HG03565 (cell line): ENCODE measurements around the gene PSME3IP1.

ENCODE experiments used
- ATAC-seq: cut with Tn5 transposase; IDR thresholded peaks from one replicate; pipeline ENCODE4 v1.9.1; 2021; ENCODE audit warnings: mild to moderate bottlenecking, moderate library complexity; ENCODE audit not compliant: unreplicated experiment

PSME3IP1 gene

DNA sequence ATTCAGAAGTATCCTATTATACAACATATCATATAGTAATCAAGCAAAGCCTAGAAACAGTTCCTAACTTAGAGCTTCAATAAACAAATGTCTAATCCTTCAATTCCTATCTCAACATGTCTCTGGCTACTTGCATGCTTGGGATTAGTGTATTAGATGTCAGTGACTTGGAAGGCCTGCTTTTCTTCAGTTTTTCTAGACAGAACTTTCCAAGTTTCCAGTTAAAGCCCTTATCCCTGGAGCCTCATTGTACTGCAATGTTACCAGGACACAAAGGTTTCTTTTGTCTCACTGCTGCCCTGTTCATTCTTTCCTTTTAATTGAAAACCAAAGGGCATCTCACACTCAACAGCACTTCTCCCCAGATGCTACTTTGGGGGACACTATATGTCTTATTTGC, 16.5 kb downstream of the PSME3IP1 start:
- ATAC-seq = no peak

DNA sequence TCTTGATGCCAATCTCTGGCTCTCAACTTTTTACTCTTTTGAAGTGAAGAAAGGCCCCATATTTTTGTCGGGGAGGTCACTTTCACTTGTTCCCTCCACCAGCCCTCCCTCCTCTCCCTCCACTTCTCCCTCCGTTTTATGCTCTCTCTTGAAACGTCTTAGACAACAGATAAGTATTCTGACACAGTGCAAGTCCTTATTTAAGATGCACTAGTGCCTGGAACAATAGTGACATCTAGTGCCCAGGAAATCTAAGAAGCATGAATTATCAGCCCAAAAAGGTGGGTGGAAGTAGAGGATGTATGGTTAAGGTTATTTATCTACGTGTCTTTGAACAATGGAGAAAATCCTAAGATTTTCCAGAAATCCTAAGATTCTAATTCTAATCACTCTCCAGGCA, 17.9 kb downstream of the PSME3IP1 start:
- ATAC-seq = no peak

DNA sequence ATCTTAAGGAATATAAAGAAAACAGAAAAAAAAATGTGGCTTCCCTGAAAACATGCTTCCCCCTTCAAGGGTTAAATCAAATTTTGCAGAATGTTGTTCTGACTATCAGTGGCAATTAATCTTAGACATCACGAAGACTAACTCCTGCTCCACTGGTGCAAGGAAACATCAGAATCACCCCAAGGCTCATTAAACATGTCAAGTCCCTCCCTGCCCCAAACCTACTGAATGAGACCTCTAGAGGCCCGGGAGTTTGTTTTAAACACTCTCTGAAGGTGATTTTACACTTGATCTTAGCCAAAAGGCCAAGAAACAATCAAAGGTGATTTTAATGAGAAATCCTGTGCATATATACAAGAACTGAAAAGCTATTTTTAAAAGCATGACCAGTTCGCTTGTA, 18.3 kb downstream of the PSME3IP1 start:
- no peak for ATAC-seq

DNA sequence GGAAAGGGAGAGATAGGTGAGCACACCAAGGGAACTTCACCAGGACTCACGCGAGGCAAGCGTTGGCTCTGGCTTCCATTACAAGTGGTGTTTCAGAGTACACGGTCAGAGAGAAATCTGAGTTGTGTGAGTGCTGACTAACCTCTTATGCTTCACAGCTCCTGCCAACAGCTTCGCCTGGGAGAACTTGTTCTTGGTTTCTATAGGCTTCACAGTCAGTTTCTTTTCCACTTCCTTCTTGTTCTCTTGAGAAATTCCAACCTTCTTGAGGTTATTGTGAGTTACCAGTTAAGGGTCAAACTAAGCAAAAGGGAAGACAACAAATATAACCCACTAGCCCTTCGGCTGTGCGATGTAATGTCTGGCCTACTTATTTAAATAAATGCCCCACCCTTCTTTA, 18.9 kb downstream of the PSME3IP1 start:
- no peak for ATAC-seq

DNA sequence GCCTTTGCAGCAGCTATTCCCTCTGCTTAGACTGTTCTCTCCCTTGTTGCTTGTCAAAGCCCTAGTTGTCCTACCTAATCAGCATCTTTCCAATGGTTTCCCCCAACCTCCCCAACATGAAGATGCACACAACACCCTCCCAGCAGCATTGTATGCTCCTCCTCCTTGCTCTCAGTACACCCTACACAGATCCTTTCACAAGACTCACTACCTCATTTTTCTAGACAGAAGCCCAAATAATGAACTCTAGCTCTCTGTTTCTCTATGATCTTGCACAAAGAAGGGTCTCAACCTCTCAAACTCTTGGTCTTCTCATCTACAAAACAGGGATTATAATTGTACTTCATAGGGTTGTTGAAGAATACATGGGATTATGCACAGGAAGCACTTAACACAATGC, 19.4 kb downstream of the PSME3IP1 start:
- no peak for ATAC-seq

DNA sequence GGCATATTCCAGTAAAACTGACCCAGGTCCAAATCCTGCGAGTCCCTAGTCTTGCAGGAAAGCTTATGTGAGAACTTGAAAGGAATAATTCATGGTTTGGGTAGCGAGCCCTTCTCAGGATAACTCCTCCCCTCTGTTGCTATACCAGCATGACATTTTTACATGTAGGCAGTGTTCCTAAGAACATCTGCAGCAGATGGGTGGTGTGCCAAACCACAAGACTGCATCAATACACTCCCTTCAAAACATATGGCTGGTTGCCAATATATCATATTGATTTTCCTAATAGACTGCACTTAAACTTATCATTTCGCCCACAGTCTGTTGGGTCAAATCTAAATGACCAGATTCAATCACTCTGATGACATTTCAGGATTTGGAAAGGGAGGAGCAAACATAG, 19.9 kb downstream of the PSME3IP1 start:
- no peak for ATAC-seq

DNA sequence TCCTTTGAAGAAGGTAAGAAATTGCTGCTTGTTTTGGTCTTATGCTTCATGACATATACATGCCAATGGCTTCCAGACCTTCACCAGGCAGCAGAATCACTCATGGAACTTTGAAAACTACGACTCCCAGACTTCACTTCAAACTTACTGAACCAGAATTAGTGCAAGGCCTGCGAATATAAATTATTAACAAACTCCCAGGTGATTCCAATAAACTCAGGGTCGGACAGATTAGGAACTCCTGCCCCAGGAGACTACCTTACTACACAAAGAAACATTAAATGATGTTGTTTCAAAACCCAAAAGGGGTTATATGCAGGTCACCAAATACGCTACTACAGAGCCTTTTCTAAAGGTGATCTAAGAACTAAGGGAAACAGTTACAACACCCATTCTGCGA, 20.4 kb downstream of the PSME3IP1 start:
- no peak for ATAC-seq

DNA sequence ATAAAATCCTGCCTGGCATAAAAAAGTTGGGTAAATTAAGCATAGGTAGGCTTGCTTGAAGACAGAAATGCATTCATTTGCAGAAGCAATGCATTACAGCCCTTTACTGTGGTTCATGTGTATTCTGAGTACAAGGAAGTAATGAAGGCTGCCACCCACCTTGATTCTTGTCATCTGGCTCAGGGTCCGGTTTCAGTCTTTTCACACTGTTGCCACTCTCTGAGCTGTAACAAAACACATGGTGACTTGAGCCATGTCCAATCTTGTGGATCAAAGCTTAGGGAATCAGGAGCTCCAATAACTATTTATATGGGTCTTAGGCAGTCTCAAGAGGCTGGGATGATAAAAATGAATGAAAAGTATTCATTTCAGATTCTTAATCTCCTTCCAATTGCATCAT, 22.0 kb downstream of the PSME3IP1 start:
- no peak for ATAC-seq

DNA sequence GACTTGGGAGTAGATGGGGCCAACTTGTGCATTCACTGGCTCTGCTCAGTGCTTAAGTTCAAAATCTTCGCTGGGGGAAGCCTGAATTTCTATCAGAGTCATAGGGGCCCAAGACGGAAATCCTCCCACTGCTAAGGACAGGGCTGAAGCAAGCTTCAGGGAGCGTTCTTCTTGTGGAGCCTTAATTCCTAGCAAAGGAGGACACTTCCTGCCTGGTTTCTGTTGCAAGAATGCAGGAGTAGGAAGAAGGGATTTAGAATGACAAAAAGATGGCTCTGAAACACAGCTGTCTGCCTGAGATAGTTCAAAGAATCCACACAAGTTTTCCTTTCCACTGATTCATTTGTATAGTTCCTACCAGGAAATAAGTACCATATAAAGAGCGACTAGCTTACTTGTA, 26.4 kb downstream of the PSME3IP1 start:
- no peak for ATAC-seq

DNA sequence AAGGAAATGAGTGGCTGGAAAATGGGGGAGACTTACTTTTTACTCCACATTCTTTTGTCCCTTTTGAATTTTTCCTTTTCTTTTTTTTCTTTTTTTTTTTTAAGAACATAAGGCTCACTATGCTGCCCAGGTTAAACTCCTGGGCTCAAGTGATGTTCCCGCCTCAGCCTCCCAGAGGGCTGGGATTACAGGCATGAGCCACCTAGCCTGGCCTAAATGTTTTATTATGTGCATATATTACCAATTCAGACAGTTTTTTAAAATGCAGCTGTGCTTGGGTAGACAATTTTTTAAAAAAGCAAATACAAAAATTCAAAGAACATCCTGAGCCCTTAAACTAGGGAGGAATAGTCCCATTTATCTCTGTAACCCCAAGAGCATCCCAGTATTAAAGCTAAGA, 28.3 kb downstream of the PSME3IP1 start:
- ATAC-seq = no peak

DNA sequence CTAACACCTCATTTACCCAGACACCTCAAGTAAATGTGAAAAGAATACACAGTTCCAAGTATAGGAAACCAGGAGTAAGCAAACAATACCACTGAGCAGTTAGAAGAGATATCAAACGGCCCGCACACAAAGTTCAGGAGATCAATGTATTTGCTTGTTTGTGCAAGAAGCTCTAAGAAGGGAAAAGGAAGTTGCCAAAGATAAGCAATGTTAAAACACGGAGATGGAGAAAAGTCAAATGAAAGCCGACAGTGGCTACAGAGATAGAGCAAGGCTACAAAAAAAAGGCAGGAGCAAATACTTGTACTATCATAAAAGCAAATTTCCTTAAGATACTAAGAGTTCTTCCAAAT, 29.5 kb downstream of the PSME3IP1 start:
- no peak for ATAC-seq

DNA sequence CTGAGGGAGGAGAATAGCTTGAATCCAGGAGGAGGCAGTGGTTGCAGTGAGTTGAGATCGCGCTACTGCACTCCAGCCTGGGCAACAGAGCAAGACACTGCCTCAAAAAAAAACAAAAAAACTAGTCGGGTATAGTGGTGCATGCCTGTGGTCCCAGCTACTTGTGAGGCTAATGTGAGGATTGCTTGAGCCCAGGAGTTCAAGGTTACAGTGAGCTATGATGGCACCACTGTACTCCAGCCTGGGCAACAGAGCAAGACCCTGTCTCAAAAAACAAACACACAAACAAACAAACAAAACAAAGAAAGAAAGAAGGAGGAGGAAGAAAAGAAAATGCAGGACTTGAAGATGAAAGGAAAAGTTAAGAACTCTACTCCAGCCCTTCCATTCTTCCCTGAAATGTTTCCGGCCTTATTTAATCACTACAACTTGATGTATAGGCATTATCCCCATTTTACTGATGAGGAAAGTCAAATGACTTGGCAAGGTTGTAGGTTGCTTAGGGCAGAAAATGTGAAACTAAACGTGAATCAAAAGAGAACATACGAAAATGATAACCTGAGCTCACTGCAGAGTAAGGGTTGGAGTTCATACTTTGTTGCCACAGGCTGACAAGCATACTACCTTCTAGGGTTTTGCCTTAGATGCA, 30.0 kb downstream of the PSME3IP1 start:
- ATAC-seq = no peak

DNA sequence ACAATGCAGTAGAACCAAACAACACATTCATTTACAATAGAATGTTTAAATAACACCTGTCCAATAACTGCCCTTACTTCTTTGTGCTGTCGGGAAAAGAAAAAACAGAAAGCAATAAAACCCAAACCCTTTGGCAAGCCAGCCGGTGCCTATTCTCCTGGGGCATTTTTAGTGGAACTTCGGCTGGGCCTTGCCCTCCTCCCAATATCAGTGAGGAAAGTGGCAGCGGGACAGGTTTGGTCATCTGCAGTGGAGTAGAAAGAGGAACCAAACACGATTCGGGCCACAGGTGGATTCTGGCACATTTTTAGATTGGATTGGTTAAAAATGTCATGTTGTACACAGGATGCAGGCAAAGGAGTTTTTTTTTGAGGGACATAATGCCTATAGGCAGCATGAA, 32.0 kb downstream of the PSME3IP1 start:
- ATAC-seq = no peak

DNA sequence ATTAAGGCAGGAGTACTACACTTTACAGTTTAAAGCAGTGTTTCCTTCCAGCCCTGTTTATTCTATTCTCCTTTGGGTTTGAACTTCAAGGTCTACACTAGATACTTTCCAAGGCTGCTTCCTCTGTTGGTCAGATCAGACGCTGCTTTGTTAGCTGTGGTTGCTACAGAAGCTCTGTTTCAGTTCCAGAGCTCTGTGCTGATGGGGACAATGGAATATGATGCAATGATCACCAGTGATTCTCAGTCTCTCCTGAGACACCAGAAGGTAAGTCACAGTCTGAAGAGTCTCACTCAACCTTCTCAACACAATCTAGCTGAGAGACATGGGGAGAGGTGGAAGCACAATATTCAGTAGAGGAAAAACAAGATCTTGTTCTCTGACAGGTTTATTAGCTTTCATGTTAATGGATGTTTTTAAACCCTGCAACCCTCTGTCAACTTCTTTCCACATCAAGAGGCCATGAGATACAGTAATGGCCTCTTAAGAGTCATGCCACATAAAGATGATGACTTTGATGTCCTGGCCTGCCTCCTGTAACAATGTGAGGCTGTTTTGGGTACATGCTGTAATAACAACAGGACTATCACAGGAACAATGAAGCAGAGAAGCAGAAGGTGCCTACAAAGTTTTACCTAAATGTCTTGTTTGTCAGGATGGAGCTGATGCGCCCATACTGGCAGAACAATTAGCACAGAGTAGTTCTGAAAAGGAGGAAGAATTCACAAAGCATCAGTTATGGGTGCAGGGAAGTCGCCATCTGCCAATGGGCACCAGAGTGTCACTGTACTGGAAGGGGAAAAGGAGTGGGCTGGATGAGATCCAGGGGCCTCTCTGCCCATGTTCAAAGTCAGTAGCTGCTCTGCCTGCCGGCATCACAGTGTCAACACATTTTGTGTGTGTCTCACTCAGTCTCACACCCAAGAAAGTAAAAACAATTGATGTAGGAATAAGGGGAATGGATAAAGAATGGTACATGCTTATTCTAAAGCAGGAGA, 33.4 kb downstream of the PSME3IP1 start:
- ATAC-seq = no peak

DNA sequence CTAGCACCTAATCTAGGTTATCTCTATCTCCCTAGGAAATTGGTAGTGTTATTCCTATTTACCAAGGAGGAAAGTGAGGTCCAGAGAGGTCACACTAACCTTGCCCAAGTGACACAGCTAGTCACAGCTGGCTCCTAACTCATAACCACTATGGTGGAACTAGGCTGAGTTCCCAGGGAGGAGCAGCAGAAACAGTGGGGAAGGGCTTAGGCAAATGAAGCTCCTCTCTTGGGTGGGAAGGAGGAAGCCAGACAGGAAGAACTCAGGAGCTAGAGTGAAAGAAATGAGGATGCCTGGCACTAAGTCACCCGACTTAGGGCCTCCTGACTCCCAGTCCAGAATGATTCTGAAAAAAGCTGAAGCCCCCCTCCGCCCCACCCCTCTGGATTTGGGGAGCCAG, 34.5 kb downstream of the PSME3IP1 start:
- ATAC-seq = no peak

DNA sequence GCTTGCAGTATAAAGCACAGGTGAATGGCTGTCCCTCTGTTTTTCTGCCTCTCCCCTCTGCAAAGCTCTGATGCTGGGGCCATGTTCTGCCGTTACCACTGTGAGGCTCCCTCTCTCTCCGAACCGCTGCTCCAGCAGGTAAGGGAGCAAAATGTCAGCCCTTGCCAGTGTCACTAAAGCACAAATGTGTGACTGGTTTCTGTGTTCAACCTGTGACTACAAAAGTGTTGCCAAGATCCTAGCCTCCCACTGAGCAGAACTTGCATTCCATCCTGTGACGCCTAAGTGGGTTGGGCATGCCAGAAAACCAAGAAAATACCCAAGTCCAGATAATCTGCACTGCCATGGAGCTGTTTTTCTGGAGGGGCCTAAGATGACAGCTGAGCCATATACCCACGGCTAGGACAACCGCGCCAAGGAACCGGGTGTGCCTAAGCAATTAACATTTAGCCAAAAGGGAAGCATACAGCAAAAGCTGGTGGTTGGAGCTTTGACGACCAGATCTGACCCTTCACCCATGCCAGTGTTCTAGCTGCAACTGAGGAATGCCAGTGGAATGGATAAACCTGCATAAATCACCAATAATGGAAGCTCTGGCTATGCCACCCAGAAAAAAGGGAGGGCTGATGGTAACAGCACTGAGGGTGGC, 35.0 kb downstream of the PSME3IP1 start:
- ATAC-seq = no peak

DNA sequence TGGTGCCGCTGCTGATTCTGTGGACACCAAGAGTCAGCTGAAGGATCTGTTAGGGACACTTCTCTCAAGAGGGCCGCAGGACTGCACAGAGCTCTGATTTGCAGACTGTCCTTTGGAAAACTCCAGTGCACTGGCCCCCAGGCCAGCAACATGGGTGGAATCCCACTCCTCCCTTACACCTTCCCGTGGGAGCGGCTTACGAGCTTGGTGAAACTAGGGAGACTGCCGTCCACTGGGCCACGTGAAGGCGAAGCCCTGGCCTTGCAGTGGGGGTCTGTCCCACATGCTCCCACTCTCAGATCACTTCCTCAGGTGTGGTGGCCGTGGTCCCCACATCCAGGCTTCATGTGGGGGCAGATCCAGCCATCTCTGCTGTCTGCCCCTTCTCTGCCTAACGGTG, 36.4 kb downstream of the PSME3IP1 start:
- no peak for ATAC-seq

DNA sequence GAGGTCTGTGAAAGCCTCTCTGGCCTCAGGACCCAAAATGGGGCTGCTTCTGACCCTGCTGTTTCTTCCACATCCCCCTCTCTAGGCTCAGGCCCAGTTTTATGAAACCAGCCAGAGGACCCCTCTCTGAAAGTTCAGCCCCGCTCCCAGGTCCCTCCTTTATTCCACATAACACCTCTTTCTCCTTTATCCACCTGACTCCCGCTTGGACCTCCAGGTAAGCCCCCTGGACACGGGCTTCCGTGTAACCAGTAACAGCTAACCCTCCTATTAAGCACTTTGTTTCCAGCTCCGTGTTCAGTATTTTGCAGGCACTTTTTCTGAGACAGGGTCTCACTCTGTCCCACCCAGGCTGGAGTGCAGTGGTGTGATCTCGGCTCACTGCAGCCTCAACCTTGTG, 37.4 kb downstream of the PSME3IP1 start:
- no peak for ATAC-seq

DNA sequence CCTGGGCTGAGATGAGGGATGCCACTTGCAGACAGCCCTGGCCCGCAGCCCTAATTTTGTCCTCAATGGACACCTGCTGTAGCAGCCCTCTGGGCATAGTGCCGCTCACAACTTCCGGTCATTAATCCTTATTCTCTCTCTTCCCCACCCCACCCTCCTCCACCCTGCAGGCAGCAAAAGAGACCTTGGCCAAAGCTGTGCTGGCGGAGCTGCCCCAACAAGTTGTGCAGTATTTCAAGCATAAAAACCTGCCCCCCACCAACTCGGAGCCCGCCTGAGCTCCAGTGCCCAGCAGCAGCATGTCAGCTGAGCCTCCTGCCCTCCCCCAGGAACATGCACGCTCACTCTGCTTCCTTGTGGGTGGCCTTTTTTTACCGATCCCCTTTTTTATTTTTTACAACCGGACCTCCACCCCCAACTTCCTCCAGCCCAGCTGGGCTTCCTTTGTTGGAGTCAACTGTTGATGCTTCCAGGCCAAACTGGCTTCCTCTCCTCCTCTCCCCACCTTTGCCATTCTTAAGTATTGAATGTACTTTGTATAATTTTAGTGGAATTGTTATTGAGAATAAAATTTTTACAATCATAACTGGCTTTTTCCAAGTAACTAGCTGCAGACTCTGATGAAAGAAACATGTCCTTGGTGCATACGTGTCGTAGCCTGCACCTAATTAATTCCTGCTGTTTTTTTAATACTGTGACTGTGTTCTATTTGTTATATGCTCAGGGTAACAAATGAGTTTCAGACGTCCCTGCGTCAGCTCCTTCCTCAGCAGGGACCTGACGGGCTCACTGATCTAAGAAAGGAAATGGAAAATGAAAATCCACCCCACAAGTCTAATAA, 38.2 kb downstream of the PSME3IP1 start:
- ATAC-seq = no peak

DNA sequence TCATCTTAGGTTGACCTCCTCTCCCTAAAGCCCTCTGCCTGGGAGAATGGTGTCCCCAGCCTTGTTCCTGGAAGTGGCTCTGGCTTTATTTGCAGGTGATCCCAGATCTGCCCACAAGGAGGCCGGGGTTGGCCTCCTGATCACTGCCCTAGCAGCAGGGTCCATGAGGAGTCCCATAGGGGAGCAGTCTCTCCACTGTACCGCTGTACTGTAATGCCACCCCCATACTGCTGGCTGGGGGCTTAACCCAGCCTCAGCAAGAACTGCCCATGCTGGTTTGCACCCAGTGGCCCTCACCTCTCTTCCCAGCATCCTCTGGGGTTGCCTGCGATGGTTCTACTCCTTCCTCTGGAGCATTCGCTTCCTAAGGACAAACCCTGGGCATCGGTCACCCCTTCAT, 39.1 kb downstream of the PSME3IP1 start:
- ATAC-seq = no peak

DNA sequence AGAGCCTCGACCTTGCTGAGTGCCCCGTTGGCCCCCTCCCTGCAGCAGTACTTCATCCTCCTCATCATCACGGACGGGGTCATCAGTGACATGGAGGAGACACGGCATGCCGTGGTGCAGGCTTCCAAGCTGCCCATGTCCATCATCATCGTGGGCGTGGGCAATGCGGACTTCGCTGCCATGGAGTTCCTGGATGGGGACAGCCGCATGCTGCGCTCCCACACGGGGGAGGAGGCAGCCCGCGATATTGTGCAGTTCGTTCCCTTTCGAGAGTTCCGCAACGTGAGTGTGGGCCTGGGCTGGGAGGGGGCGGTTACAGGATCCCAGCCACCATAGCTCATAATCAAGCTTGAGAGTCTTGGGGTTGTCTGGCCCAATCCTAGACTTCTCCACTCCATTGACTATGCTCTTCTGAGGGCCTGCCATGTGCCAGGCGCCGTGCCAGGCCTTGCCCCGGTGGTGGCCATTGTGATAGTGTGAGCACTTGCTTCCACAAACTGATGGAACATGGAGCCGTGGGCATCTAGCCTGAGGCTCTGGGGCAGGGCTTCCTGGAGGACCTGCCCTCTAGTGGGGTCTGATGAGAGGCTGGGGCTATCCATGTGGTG, 39.7 kb downstream of the PSME3IP1 start:
- ATAC-seq = no peak
